Ecto neural progenitor cell (in vitro differentiated cells): ENCODE measurements around the gene ZFR.
"Not testable (repeated sequence)": the region's sequence is repeated elsewhere in the genome, so short reads cannot be mapped to it uniquely, and the experiment has no call there.

Experiments used
- DNase-seq: peaks from one replicate; pipeline ENCODE4 v3.0.0-alpha.2; 2018; ENCODE audit warnings: low spot score

ZFR gene

DNA sequence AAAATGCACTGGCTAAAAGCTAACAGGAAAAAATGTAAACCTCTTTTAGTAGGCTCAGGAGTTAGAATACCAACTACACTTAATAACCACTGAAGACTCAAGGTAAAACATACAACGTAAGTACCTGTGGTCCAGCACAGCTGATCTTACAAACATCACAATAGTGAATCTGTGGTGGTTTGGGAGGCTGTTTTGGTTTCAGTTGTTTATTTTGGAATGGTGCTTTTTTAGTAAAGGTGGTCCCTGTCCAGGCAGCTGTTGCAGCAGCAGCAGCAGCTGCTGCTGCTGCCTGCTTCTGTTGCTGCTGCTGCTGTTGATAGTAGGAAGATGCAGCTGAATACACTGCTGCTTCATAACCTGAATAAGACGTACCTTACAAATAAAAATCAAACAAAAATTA lies 37.9 kb downstream of the ZFR start:
- DNase-seq = no peak

DNA sequence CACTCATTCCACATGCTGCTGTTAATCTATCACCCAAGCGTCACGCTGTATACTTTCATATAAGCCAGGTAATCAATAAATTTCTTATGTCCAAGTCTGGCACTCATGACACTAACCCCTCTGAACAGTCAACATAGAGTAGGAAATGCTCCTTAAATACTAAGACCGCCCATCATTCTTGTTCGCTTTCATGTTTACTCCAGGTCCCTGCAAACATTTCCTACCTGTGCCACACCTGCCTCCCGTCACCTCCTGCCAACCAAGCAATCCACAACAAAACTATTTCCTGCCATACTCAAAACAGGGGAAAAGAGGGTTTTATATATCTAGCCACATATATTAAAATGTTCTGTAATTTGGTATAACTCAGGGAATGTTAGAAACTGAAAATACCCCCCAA lies 39.0 kb downstream of the ZFR start:
- DNase-seq = no peak

- no peak for DNase-seq
These were observed 40.8 kb downstream of the ZFR start for GRCh38 chr5:32403760-32404159.

DNA sequence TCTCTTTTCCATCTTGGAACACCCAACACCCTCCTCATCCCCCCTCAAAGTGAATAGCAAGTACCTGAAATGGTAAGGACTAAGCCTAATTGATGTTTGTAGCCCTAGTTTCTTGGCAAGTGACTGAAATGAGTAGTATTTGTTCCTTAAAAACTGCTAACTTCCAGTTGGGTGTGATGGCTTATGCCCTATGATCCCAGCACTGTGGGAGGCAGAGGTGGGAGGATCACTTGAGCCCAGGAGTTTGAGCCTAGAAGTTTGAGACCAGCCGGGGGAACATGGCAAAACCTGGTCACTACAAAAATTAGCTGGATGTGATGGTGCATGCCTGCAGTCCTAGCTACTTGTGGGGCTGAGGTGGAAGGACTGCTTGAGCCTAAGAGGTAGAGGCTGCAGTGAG lies 44.1 kb downstream of the ZFR start:
- no peak for DNase-seq

DNA sequence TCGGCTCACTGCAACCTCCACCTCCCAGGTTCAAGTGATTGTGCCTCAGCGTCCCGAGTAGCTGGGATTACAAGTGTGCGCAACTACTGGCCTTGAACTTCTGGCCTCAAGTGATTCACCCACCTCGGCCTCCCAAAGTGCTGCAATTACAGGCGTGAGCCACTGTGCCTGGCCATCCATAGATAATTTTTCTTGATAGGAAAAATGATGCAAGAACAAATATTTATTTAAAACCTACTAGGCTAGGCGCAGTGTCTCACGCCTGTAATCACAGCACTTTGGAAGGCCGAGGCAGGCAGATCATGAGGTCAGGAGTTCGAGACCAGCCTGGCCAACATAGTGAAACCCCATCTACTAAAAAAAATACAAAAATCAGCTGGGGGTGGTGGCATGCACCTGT lies 45.8 kb downstream of the ZFR start:
- not testable (repeated sequence) for DNase-seq

DNA sequence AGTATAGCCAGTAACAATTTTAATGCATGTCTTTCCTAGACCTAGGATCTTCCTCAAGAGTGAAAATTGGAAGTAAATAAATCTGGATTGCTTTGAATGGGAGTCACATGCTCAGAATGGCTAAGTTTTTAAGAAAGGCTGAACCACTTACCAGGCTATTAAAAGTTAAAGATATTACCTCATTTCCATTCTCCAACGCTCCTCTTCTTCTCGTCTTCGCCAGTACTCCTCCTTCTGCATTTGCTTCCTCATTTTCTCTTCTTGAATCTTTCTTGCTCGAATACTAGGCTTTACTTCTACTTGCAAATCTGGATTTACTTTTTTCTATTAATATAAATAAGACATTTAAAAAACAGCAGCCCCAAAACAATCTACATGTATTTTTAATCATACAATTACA lies 49.6 kb downstream of the ZFR start:
- no peak for DNase-seq

GRCh38 chr5:32392039-32392438 lies 52.5 kb downstream of the ZFR start:
- DNase-seq = no peak

DNA sequence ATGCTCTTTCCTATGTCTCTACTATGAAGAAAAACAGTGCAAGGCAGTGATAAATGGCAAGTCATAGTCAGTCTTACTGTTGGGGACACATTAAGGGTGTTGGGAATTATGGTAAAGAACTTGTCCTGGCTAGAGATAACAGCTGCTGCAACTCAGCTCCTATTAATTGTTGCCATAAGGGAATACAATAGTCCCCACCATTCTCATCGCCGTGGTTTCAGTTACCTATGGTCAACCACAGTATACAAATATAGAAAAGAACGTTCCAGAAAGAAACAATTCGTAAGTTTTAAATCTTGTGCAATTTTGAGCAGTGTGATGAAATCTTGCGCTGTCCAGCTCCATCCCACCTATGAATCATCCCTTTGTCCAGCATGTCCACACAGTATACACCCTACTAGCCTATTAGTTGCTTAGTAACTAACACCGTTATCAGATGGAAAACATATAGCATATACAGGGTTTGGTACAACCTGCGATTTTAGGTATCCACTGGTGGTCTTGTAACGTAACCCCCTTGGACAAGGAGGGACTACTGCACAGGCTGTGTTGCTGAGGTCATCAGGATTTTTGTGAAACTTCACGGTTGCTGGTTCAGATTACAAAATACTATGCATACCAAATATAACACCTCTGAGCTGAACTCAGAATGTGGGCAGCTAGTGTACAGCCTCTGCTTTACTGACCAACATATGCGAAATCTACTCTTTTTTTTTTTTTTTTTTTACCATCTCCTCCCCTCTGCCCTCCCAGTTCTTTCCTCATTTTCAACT lies 53.5 kb downstream of the ZFR start:
- DNase-seq = no peak

- no peak for DNase-seq
These were observed 56.0 kb downstream of the ZFR start for GRCh38 chr5:32388432-32389129.

GRCh38 chr5:32387841-32388240 lies 56.7 kb downstream of the ZFR start:
- no peak for DNase-seq

GRCh38 chr5:32387211-32387610 lies 57.3 kb downstream of the ZFR start:
- no peak for DNase-seq

DNA sequence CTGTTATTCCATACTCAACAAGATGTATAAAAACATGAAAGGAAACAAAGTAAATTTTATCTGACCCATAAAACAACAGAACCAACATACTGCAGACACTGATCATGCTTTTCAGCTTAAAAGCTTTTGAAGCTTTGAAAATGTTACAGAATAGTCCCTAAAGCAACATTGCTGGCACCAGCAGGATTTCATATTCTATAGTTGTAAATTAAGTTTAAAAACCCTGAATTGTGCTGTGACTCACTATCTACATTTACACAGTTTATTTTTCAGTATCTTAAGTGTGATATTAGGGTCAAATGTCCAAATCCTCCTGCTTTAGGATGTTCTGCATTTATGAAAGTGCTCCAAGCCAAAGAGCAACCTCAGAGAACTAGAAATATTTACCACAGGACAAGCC lies 59.9 kb downstream of the ZFR start:
- DNase-seq = no peak

DNA sequence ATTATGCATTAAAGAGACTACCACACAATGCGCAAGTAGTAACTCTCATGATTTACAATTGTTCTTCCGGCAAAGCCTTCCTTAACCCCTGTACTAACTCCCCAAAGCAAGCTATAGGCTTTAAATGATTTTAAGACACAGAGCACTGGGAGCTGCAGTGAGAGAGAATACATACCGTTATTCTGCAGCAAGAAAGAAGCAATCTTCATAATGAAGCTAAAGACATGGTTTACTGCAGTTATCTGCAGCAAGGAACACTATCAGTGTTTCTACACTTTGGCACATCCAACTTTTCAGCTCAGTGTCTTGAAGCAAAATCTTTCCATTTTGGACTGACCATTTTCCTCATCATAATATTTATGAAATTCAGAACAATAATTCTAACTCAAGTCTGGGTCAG lies 61.0 kb downstream of the ZFR start:
- no peak for DNase-seq

DNA sequence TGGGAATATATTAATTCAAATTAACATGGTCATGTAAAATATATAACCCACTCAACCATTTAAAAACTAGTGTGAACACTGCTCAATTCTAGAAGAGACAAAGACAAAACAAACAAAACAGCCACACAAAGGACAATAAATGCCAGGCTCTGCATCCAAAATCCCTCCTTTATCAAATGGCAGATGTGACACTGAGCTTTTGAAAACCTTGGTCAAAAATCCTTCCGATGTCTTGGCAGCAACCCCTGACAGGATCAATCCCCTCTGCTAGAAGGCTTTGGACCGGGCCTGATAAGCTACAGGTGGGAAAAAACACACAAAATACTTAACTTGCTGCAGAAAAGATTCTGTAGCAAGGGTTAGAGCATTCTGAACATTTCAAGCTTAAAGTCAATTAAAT lies 61.5 kb downstream of the ZFR start:
- no peak for DNase-seq

DNA sequence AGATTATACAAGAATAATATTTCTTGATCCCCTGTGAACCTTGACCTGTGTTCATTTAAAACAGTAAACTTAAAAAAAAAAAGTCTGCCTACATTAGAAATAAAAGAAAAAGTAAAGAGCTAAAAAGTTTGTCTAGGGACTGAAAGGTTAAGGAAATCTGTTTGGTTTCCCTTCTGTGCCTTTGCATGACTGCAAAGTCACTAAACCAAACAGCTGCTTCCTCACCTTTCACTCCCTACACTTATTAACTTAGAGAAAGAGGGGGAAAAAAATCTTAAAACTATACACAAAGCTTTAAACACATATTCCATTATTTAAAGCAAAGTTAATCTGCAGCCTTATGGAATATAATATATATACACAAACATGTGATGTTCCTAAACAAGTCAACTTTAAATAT lies 65.1 kb downstream of the ZFR start:
- DNase-seq = no peak

DNA sequence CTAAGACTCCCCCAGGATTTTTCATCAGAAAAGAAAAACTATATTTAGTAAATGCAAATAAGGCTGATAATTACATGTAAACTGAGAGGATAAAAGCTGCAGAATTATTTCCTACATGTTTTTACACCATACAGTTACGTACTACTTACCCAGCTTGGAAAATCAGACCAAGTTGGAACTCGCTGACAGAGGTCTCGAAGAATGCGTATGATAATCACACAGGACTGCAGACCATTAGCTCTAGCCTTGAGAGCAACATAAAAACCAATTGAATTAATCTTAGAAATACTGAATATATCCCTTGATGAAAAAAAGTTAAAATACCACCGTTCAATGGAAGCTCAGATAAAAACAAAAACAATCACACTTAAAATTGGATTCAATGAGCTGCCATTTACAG lies 65.6 kb downstream of the ZFR start:
- DNase-seq = no peak

- DNase-seq = no peak
These were observed 74.9 kb downstream of the ZFR start for GRCh38 chr5:32369542-32370155.

- no peak for DNase-seq
These were observed 75.5 kb downstream of the ZFR start for GRCh38 chr5:32369032-32369431.

- not testable (repeated sequence) for DNase-seq
These were observed 77.3 kb downstream of the ZFR start for GRCh38 chr5:32367271-32367670.

DNA sequence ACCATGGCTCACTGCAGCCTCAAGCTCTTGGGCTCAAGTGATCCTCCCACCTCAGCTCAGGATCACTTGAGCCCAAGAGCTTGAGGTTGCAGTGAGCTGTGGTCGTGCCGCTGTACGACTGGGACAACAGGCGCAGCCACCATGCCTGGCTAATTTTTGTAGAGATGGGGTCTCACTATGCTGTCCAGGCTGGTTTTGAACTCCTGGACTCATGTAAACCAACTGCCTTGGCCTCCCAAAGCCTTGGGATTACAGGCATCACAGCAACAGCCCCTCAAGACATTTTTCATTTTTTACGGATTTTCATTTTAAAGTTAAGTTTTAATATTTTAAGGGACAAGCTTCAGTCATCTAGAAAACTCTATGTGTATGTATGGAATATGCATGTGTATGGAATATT lies 78.9 kb downstream of the ZFR start:
- no peak for DNase-seq

DNA sequence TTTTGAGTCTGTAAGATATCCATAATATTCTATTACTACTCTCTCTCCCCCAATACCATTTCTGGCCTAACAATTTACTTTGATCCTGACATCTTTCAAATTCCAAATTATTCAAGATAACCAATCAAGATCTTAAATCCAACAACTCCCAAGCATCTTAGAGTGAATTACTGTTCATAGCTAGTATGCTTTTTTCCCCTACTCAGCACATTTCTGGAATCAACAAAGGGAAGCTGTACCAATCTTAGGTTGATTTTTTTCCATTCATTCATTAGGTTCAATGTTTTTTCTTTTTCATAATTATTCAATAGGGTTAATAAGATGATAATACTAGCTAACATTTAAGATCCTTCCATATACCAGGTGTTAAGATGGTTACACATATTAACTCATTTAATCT lies 81.5 kb downstream of the ZFR start:
- DNase-seq = no peak

GRCh38 chr5:32362527-32362926 lies 82.0 kb downstream of the ZFR start:
- DNase-seq = no peak

GRCh38 chr5:32360906-32361305 lies 83.6 kb downstream of the ZFR start:
- no peak for DNase-seq
